Neuron (in vitro differentiated cells): Measurements from ENCODE around the gene MPPED1.

Source experiments
- H2AFZ ChIP-seq: one replicate; pipeline ENCODE4 v1.6.1; 2013; ENCODE audit warnings: low read depth, mild to moderate bottlenecking, inconsistent platforms, low read length, moderate library complexity
- H3K27me3 ChIP-seq: one replicate; pipeline ENCODE4 v1.6.1; 2013; ENCODE audit warnings: low read length; ENCODE audit not compliant: insufficient read depth
- H3K36me3 ChIP-seq: one replicate; pipeline ENCODE4 v1.6.1; 2013; ENCODE audit warnings: low read length; ENCODE audit not compliant: insufficient read depth
- H3K4me1 ChIP-seq: one replicate; pipeline ENCODE4 v1.6.1; 2013; ENCODE audit warnings: low read length; ENCODE audit not compliant: insufficient read depth
- H3K4me3 ChIP-seq: 2 replicates; pipeline ENCODE4 v1.5.1; 2013; ENCODE audit warnings: mild to moderate bottlenecking, low read length, moderate library complexity
- H3K9me3 ChIP-seq: one replicate; pipeline ENCODE4 v1.6.1; 2013; ENCODE audit warnings: low read length

MPPED1 gene

GRCh38 chr22:43385770-43386641 is 25.8 kb upstream of the MPPED1 start:
- no peaks in the 10 kb centered on the region for H3K36me3 ChIP-seq
- no peaks in the 10 kb centered on the region for H3K9me3 ChIP-seq
- H3K27me3 ChIP-seq = peaks cover 5% of the 10 kb centered on the region
- no peak overlapping the region for H3K4me3 ChIP-seq
- no peak overlapping the region for H2AFZ ChIP-seq
- peaks cover 2% of the 10 kb centered on the region for H3K4me1 ChIP-seq

- no peaks in the 10 kb centered on the region for H3K36me3 ChIP-seq
- H3K4me1 ChIP-seq = peaks cover 2% of the 10 kb centered on the region
- H3K4me3 ChIP-seq = no peak overlapping the region
- H3K9me3 ChIP-seq = no peaks in the 10 kb centered on the region
- no peaks in the 10 kb centered on the region for H3K27me3 ChIP-seq
- no peak overlapping the region for H2AFZ ChIP-seq
Measured at GRCh38 chr22:43387815-43388214, 24.0 kb upstream of the MPPED1 start.

- Histone ChIP-seq H3K4me3 (no peak overlapping the region), H3K9me3 (no peaks in the 10 kb centered on the region), H2AFZ (no peak overlapping the region), H3K4me1 (peaks cover 2% of the 10 kb centered on the region), H3K36me3 (no peaks in the 10 kb centered on the region), H3K27me3 (no peaks in the 10 kb centered on the region)
Measured at GRCh38 chr22:43388420-43388851, 23.4 kb upstream of the MPPED1 start.

GRCh38 chr22:43389227-43389836 is 22.5 kb upstream of the MPPED1 start:
- Histone ChIP-seq H3K4me3 (no peak overlapping the region), H3K36me3 (no peaks in the 10 kb centered on the region), H3K4me1 (peaks cover 2% of the 10 kb centered on the region), H3K9me3 (peaks cover 2% of the 10 kb centered on the region), H2AFZ (no peak overlapping the region), H3K27me3 (no peaks in the 10 kb centered on the region)

GRCh38 chr22:43390166-43390565 is 21.6 kb upstream of the MPPED1 start:
- H3K4me3 ChIP-seq = no peak overlapping the region
- no peaks in the 10 kb centered on the region for H3K36me3 ChIP-seq
- peaks cover 2% of the 10 kb centered on the region for H3K9me3 ChIP-seq
- H3K4me1 ChIP-seq = peaks cover 2% of the 10 kb centered on the region
- H2AFZ ChIP-seq = no peak overlapping the region
- no peaks in the 10 kb centered on the region for H3K27me3 ChIP-seq

GRCh38 chr22:43390872-43391271 is 20.9 kb upstream of the MPPED1 start:
- Histone ChIP-seq H2AFZ (no peak overlapping the region), H3K36me3 (no peaks in the 10 kb centered on the region), H3K4me1 (peaks cover 1% of the 10 kb centered on the region), H3K9me3 (peaks cover 2% of the 10 kb centered on the region), H3K27me3 (no peaks in the 10 kb centered on the region), H3K4me3 (no peak overlapping the region)

- no peaks in the 10 kb centered on the region for H3K36me3 ChIP-seq
- no peaks in the 10 kb centered on the region for H3K27me3 ChIP-seq
Measured at GRCh38 chr22:43391306-43391705, 20.5 kb upstream of the MPPED1 start.

GRCh38 chr22:43392385-43392989 is 19.3 kb upstream of the MPPED1 start:
- Histone ChIP-seq H2AFZ (no peak overlapping the region), H3K4me1 (no peaks in the 10 kb centered on the region), H3K36me3 (no peaks in the 10 kb centered on the region), H3K4me3 (no peak overlapping the region), H3K9me3 (peaks cover 2% of the 10 kb centered on the region), H3K27me3 (no peaks in the 10 kb centered on the region)

More at GRCh38 chr22:43391306-43391705, 20.5 kb upstream of the MPPED1 start:
- H2AFZ ChIP-seq = no peak overlapping the region
- no peaks in the 10 kb centered on the region for H3K4me1 ChIP-seq
- H3K4me3 ChIP-seq = no peak overlapping the region
- peaks cover 2% of the 10 kb centered on the region for H3K9me3 ChIP-seq

GRCh38 chr22:43393132-43393843 is 18.5 kb upstream of the MPPED1 start:
- no peaks in the 10 kb centered on the region for H3K4me1 ChIP-seq
- no peak overlapping the region for H3K4me3 ChIP-seq
- no peak overlapping the region for H2AFZ ChIP-seq
- H3K36me3 ChIP-seq = no peaks in the 10 kb centered on the region
- no peaks in the 10 kb centered on the region for H3K27me3 ChIP-seq
- peaks cover 2% of the 10 kb centered on the region for H3K9me3 ChIP-seq

- Histone ChIP-seq H3K27me3 (no peaks in the 10 kb centered on the region), H3K4me1 (no peaks in the 10 kb centered on the region), H2AFZ (no peak overlapping the region), H3K4me3 (no peak overlapping the region), H3K9me3 (peaks cover 2% of the 10 kb centered on the region), H3K36me3 (no peaks in the 10 kb centered on the region)
Measured at GRCh38 chr22:43393844-43394474, 17.9 kb upstream of the MPPED1 start.

GRCh38 chr22:43395086-43395695 is 16.6 kb upstream of the MPPED1 start:
- H3K27me3 ChIP-seq = no peaks in the 10 kb centered on the region
- no peaks in the 10 kb centered on the region for H3K36me3 ChIP-seq
- no peak overlapping the region for H3K4me3 ChIP-seq
- no peak overlapping the region for H2AFZ ChIP-seq
- H3K9me3 ChIP-seq = peaks cover 2% of the 10 kb centered on the region
- no peaks in the 10 kb centered on the region for H3K4me1 ChIP-seq

GRCh38 chr22:43396321-43396933 is 15.4 kb upstream of the MPPED1 start:
- Histone ChIP-seq H3K4me3 (no peak overlapping the region), H3K36me3 (no peaks in the 10 kb centered on the region), H3K27me3 (no peaks in the 10 kb centered on the region), H3K4me1 (no peaks in the 10 kb centered on the region), H2AFZ (no peak overlapping the region), H3K9me3 (peaks cover 2% of the 10 kb centered on the region)
